ENCODE measurements around the gene PRDX6. TPM values are rescaled to one million over a fixed set of nuclear protein-coding genes. Genes with fewer than 3 reads are reported as not detected.

PRDX6 gene
- total RNA-seq, 4 donors from 2014 or later = 150 to 540 (median 469) TPM

- Histone ChIP-seq H3K4me1 (peaks cover 25 to 60% (median 53%) of the 10 kb centered on the region in 4 donors), H3K27ac (peak overlapping the region; percentile 98 to 99 (median 98)), H3K36me3 (peaks cover 0 to 29% (median 11%) of the 10 kb centered on the region in 4 donors), H3K9me3 (no peaks in the 10 kb centered on the region), H3K27me3 (no peaks in the 10 kb centered on the region), H3K4me3 (peak overlapping the region; percentile 84 to 95 (median 91))
- TF ChIP-seq POLR2AphosphoS5 (IDR thresholded peaks at IDR 0.05) (peak in 2 of 3 donors; percentile 47 to 48), EP300 (IDR thresholded peaks at IDR 0.05; ENCODE audit: low read depth) (no peak), POLR2A (IDR thresholded peaks at IDR 0.05) (peak; percentile 6), CTCF (IDR thresholded peaks at IDR 0.05) (no peak)
- peak; percentile 47 for DNase-seq
- 13 to 16% methylated on average over 2 to 9 of the region's 9 CpGs for WGBS, 2 donors (ENCODE audit: low coverage in 1 of 2)
- in situ Hi-C loops (cut with MboI; ENCODE audit: low pct_ligation_motif_present in 1 of 4, low pct_unique_long_range_greater_than_20kb in 1 of 4, low sequenced_read_pairs in 3 of 4) = no loop called here
- intact Hi-C loops (cut with DNase I; ENCODE audit: low total_unique reads) = no loop called here
Measured at GRCh38 chr1:173478094-173478674, 1.0 kb downstream of the PRDX6 start.

- Histone ChIP-seq H3K4me1 (peaks cover 19 to 46% (median 39%) of the 10 kb centered on the region in 4 donors), H3K27ac (no peak overlapping the region), H3K9me3 (no peaks in the 10 kb centered on the region), H3K4me3 (peak overlapping the region in 1 of 4 donors; percentile 95), H3K36me3 (peaks cover 0 to 39% (median 18%) of the 10 kb centered on the region in 4 donors), H3K27me3 (no peaks in the 10 kb centered on the region)
- TF ChIP-seq POLR2AphosphoS5 (IDR thresholded peaks at IDR 0.05) (no peak), CTCF (IDR thresholded peaks at IDR 0.05) (no peak), EP300 (IDR thresholded peaks at IDR 0.05; ENCODE audit: low read depth) (no peak), POLR2A (IDR thresholded peaks at IDR 0.05) (no peak)
- WGBS, 2 donors (ENCODE audit: low coverage in 1 of 2) = 67 to 80% methylated on average over 4 of the region's 4 CpGs
- in situ Hi-C loops (cut with MboI; ENCODE audit: low pct_ligation_motif_present in 1 of 4, low pct_unique_long_range_greater_than_20kb in 1 of 4, low sequenced_read_pairs in 3 of 4) = no loop called here
- intact Hi-C loops (cut with DNase I; ENCODE audit: low total_unique reads) = no loop called here
- no peak for DNase-seq
Measured at GRCh38 chr1:173479649-173480048, 2.5 kb downstream of the PRDX6 start.

GRCh38 chr1:173481195-173481772, 4.1 kb downstream of the PRDX6 start:
- Histone ChIP-seq H3K9me3 (no peaks in the 10 kb centered on the region), H3K4me3 (no peak overlapping the region), H3K36me3 (peaks cover 0 to 55% (median 26%) of the 10 kb centered on the region in 4 donors), H3K27ac (no peak overlapping the region), H3K4me1 (peaks cover 9 to 30% (median 24%) of the 10 kb centered on the region in 4 donors), H3K27me3 (no peaks in the 10 kb centered on the region)
- 86% methylated on average over 1 of the region's 1 CpG for WGBS, 2 donors (ENCODE audit: low coverage in 1 of 2)
- no peak for DNase-seq
- in situ Hi-C loops (cut with MboI; ENCODE audit: low pct_ligation_motif_present in 1 of 4, low pct_unique_long_range_greater_than_20kb in 1 of 4, low sequenced_read_pairs in 3 of 4) = no loop called here
- no peak for TF ChIP-seq POLR2A (IDR thresholded peaks at IDR 0.05)
- TF ChIP-seq POLR2AphosphoS5 (IDR thresholded peaks at IDR 0.05) = no peak
- no peak for TF ChIP-seq EP300 (IDR thresholded peaks at IDR 0.05; ENCODE audit: low read depth)
- TF ChIP-seq CTCF (IDR thresholded peaks at IDR 0.05) = no peak
- intact Hi-C loops (cut with DNase I; ENCODE audit: low total_unique reads) = no loop called here

- no peak overlapping the region for H3K4me3 ChIP-seq
- no peaks in the 10 kb centered on the region for H3K9me3 ChIP-seq
- H3K36me3 ChIP-seq = peaks cover 0 to 69% (median 33%) of the 10 kb centered on the region in 4 donors
- peaks cover 9 to 29% (median 20%) of the 10 kb centered on the region in 4 donors for H3K4me1 ChIP-seq
- intact Hi-C loops (cut with DNase I; ENCODE audit: low total_unique reads) = no loop called here
- no peak overlapping the region for H3K27ac ChIP-seq
- no peak for DNase-seq
- no peak for TF ChIP-seq CTCF (IDR thresholded peaks at IDR 0.05)
- no peak for TF ChIP-seq EP300 (IDR thresholded peaks at IDR 0.05; ENCODE audit: low read depth)
- no peak for TF ChIP-seq POLR2AphosphoS5 (IDR thresholded peaks at IDR 0.05)
- no peak for TF ChIP-seq POLR2A (IDR thresholded peaks at IDR 0.05)
- in situ Hi-C loops (cut with MboI; ENCODE audit: low pct_ligation_motif_present in 1 of 4, low pct_unique_long_range_greater_than_20kb in 1 of 4, low sequenced_read_pairs in 3 of 4) = no loop called here
- 76 to 82% methylated on average over 1 of the region's 1 CpG for WGBS, 2 donors (ENCODE audit: low coverage in 1 of 2)
- H3K27me3 ChIP-seq = no peaks in the 10 kb centered on the region
Measured at GRCh38 chr1:173482683-173483082, 5.5 kb downstream of the PRDX6 start.

Data from transverse colon (tissue), 4 donors.